Kidney epithelial cell (primary cell): Measurements from ENCODE around the gene FNDC1. TPM values are rescaled to one million over a fixed set of nuclear protein-coding genes. Genes with fewer than 3 reads are reported as not detected.

Experiments
- DNase-seq: peaks from one replicate; pipeline ENCODE4 v3.0.0-alpha.2; 2010; ENCODE audit warnings: low read depth
- H3K27me3 ChIP-seq: 2 replicates; pipeline ENCODE4 v1.6.0; 2011; ENCODE audit warnings: low read length; ENCODE audit not compliant: control insufficient read depth, insufficient read depth
- H3K36me3 ChIP-seq: 2 replicates; pipeline ENCODE4 v1.5.1; 2011; ENCODE audit warnings: low read length; ENCODE audit not compliant: control insufficient read depth, insufficient read depth
- H3K4me3 ChIP-seq: 2 replicates; pipeline ENCODE4 v1.5.1; 2011; ENCODE audit warnings: low read depth, mild to moderate bottlenecking, control low read depth, low read length
- total RNA-seq: library from RNA; depleted of rRNA; stranded (reverse); fragments of >200 nt; gene quantifications from 2 replicates; pipeline ENCODE4 v1.2.3, GENCODE V29; 2015
- TF ChIP-seq, protein P1 (sequence below): IDR thresholded peaks from 2 replicates; pipeline ENCODE4 v1.5.1; 2011; ENCODE audit warnings: mild to moderate bottlenecking, moderate library complexity, low read length, control low read depth, inconsistent platforms; ENCODE audit not compliant: insufficient read depth, poor library complexity, severe bottlenecking

FNDC1 gene
- total RNA-seq, 1 donor from 2014 or later, result 1.0 TPM

DNA sequence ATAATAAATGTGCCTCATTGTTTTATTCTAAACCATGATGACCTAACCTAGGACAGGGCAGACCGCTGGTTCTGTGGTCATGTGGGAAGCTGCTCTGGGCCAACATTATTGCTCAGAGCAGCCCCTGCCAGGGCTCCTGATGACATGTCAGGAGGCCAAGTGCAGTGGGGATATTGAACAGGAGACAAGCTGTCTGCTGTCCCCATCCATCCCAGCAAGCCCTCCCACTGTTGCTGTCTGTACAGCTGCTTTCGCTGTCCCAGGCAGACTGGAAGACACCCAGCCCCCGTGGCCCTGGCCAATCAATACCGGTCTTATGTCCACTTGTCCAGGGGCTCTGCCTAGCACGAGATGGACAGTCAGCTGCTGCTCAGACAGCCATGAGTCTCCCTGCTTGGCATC is 43.2 kb upstream of the FNDC1 start:
- H3K36me3 ChIP-seq, result no peaks in the 10 kb centered on the region
- H3K27me3 ChIP-seq, result no peaks in the 10 kb centered on the region
- DNase-seq, result no peak
- TF ChIP-seq, protein P1, sequence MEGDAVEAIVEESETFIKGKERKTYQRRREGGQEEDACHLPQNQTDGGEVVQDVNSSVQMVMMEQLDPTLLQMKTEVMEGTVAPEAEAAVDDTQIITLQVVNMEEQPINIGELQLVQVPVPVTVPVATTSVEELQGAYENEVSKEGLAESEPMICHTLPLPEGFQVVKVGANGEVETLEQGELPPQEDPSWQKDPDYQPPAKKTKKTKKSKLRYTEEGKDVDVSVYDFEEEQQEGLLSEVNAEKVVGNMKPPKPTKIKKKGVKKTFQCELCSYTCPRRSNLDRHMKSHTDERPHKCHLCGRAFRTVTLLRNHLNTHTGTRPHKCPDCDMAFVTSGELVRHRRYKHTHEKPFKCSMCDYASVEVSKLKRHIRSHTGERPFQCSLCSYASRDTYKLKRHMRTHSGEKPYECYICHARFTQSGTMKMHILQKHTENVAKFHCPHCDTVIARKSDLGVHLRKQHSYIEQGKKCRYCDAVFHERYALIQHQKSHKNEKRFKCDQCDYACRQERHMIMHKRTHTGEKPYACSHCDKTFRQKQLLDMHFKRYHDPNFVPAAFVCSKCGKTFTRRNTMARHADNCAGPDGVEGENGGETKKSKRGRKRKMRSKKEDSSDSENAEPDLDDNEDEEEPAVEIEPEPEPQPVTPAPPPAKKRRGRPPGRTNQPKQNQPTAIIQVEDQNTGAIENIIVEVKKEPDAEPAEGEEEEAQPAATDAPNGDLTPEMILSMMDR, result no peak
- H3K4me3 ChIP-seq, result no peak overlapping the region

DNA sequence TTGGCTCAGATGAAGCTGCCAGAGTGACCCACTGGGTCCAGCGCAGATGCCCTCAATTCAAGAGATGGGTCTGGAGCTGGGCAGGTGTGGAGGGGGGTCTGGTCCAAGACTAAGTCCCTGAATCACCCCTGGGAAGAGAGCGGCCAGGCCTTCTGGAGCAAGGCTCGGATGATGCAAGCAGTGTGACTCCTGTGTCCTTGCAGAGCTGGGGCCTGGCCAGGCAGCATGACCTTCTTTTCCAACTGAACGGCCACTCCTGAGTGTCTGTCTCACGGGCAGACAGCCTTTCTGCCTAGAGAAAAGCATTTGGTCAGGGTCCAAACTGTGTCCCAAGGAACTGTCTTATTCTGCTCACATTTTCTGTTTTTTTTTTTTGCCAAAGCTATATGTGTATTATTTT is 42.6 kb upstream of the FNDC1 start:
- Histone ChIP-seq H3K27me3 (peaks cover 2% of the 10 kb centered on the region), H3K4me3 (no peak overlapping the region), H3K36me3 (no peaks in the 10 kb centered on the region)
- DNase-seq, result no peak
- TF ChIP-seq, protein P1, result no peak

DNA sequence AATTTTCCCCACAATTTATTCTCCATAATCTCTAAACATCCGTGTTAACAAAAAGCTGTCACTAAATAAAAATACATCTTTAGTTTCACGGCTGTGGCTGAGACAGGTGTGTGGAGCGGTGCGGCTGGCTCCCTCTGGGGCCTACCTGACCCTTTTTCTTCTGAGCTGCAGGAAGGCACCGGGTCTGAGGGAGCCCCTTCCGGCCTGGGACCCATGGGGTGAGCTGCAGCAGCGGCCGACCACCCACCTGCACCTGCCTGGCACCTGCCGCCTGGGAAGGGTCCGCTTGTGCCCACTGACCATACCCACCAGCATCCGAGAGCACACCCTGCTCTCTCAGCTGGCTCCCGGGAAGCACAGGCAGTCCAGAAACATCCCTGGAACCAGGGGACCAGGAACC is 41.5 kb upstream of the FNDC1 start:
- TF ChIP-seq, protein P1, result no peak
- Histone ChIP-seq H3K4me3 (no peak overlapping the region), H3K27me3 (peaks cover 2% of the 10 kb centered on the region), H3K36me3 (no peaks in the 10 kb centered on the region)
- no peak for DNase-seq

DNA sequence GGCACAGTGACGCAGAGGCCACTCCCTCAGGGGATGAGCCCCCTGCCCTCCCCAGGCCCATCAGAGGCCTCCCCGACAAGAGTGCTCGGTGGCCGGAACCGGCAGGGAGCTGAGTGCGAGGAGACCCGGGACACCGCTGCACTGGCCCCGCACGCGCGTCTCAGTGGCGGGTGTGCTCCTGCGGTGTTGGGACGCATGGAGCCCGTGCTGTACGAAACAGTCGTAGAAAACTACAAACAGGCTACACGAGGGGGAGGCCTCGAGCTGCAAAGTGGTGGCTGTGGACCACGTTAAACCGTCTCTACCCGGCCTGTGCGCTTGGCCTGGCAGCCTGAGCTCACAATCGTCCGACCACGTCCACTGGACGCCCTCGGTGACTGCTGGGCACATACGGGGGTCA is 40.2 kb upstream of the FNDC1 start:
- H3K36me3 ChIP-seq, result no peaks in the 10 kb centered on the region
- TF ChIP-seq, protein P1, result no peak
- no peak for DNase-seq
- H3K4me3 ChIP-seq, result no peak overlapping the region
- peaks cover 2% of the 10 kb centered on the region for H3K27me3 ChIP-seq

DNA sequence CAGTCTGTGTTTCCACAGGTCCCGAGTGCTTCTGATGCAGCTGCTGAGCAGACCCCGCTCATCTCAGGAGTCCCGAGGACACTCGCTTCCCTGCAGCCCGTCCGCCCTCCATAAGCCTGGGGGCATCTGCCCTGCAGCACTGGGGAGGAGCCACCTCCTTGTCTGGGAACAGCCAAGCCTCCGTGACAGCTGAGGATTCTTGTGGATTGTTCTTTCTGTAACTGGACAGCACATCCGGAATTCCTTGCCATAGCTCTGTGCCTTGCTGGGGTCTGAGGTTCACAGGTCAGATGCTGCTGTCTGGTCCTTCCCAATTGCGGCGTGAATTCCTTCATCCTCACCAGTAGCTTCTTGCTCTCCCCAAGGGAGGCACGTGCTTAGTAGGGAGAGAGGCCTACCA is 38.4 kb upstream of the FNDC1 start:
- no peaks in the 10 kb centered on the region for H3K36me3 ChIP-seq
- TF ChIP-seq, protein P1, result no peak
- DNase-seq, result no peak
- H3K27me3 ChIP-seq, result peaks cover 5% of the 10 kb centered on the region
- no peak overlapping the region for H3K4me3 ChIP-seq

DNA sequence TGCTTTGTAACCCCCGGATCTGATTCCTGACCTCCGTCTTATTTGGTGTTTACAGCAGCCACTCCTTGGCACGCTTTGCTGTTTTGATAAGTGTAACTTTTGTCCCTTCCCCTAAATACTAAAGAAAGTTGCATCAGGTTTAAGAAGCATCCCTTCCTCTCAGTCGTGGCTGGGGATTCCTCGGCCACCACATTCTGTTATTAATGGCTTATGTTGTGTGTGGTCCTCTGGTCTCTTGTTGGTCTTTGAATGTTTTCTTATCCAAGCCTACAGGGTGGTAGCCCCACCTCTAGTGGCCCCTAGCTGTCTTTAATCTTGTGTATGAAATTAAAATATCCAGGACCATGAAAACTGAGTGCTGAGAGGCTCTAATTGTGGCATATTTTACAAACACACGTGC is 37.5 kb upstream of the FNDC1 start:
- Histone ChIP-seq H3K36me3 (no peaks in the 10 kb centered on the region), H3K4me3 (no peak overlapping the region), H3K27me3 (peaks cover 7% of the 10 kb centered on the region)
- DNase-seq, result no peak
- TF ChIP-seq, protein P1, result no peak
